ENCODE measurements around the gene TULP4. TPM values are rescaled to one million over a fixed set of nuclear protein-coding genes. Genes with fewer than 3 reads are reported as not detected.
"Not testable (repeated sequence)": the region's sequence is repeated elsewhere in the genome, so short reads cannot be mapped to it uniquely, and the experiment has no call there.

The TULP4 gene
- total RNA-seq, 1 donor from 2014 or later: 100 TPM

GRCh38 chr6:158292016-158292415 is 20.2 kb upstream of the TULP4 start:
- H3K36me3 Mint-ChIP-seq (ENCODE audit: unreplicated experiment): peaks cover 20% of the 10 kb centered on the region
- no peak overlapping the region for H3K27ac Mint-ChIP-seq (ENCODE audit: unreplicated experiment)
- H3K27me3 Mint-ChIP-seq (ENCODE audit: unreplicated experiment): no peaks in the 10 kb centered on the region
- H3K4me1 Mint-ChIP-seq (ENCODE audit: unreplicated experiment): peaks cover 7% of the 10 kb centered on the region
- no peak for DNase-seq (ENCODE audit: extremely low spot score, unreplicated experiment)
- peaks cover 14% of the 10 kb centered on the region for H3K9me3 Mint-ChIP-seq (ENCODE audit: unreplicated experiment)
- no peak overlapping the region for H3K4me3 Mint-ChIP-seq (ENCODE audit: unreplicated experiment)
- TF ChIP-seq CTCF (IDR thresholded peaks at IDR 0.05): no peak

GRCh38 chr6:158293122-158293521 is 19.1 kb upstream of the TULP4 start:
- H3K4me3 Mint-ChIP-seq (ENCODE audit: unreplicated experiment): no peak overlapping the region
- peaks cover 14% of the 10 kb centered on the region for H3K9me3 Mint-ChIP-seq (ENCODE audit: unreplicated experiment)
- no peak for TF ChIP-seq CTCF (IDR thresholded peaks at IDR 0.05)
- DNase-seq (ENCODE audit: extremely low spot score, unreplicated experiment): no peak
- H3K36me3 Mint-ChIP-seq (ENCODE audit: unreplicated experiment): peaks cover 29% of the 10 kb centered on the region
- no peaks in the 10 kb centered on the region for H3K27me3 Mint-ChIP-seq (ENCODE audit: unreplicated experiment)
- peaks cover 7% of the 10 kb centered on the region for H3K4me1 Mint-ChIP-seq (ENCODE audit: unreplicated experiment)
- H3K27ac Mint-ChIP-seq (ENCODE audit: unreplicated experiment): no peak overlapping the region

DNA sequence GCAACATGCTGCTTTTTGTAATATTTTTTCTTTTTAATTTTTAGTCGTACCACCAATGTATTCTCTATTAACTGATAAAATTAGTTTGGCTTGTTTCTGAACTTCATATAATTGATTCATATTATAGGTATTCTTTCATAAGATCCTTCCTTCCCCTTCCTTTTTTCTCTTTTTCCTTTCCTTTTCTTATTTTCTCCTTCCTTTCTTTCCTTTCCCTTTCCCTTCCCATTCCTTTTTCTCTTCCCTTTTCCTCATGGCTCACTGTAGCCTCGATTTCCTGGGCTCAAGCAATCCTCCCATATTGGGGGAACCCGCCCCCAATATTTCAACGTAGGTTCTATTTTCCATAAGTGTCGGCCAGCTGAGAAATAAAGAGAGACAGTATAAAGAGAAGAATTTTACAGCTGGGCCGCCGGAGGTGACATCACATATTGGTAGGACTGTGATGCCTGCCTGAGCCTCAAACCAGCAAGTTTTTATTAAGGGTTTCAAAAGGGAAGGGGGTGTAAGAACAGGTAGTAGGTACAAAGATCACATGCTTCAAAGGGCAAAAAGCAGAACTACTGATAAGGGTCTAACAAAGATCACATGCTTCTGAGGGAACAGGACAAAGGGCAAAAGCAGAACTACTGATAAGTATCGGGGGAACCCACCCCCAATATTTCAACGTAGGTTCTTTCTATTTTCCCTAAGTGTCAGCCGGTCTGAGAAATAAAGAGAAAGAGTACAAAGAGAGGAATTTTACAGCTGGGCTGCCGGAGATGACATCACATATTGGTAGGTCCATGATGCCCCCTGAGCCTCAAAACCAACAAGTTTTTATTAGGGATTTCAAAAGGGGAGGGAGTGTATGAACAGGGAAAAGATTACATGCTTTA is 16.1 kb upstream of the TULP4 start:
- H3K9me3 Mint-ChIP-seq (ENCODE audit: unreplicated experiment): peaks cover 22% of the 10 kb centered on the region
- H3K27me3 Mint-ChIP-seq (ENCODE audit: unreplicated experiment); H3K4me3 Mint-ChIP-seq (ENCODE audit: unreplicated experiment); H3K27ac Mint-ChIP-seq (ENCODE audit: unreplicated experiment); DNase-seq (ENCODE audit: extremely low spot score, unreplicated experiment): not testable (repeated sequence)
- H3K36me3 Mint-ChIP-seq (ENCODE audit: unreplicated experiment): peaks cover 47% of the 10 kb centered on the region
- peaks cover 12% of the 10 kb centered on the region for H3K4me1 Mint-ChIP-seq (ENCODE audit: unreplicated experiment)

- not testable (repeated sequence) for H3K4me1 Mint-ChIP-seq (ENCODE audit: unreplicated experiment); H3K27ac Mint-ChIP-seq (ENCODE audit: unreplicated experiment); H3K4me3 Mint-ChIP-seq (ENCODE audit: unreplicated experiment); H3K27me3 Mint-ChIP-seq (ENCODE audit: unreplicated experiment); DNase-seq (ENCODE audit: extremely low spot score, unreplicated experiment)
- H3K36me3 Mint-ChIP-seq (ENCODE audit: unreplicated experiment): peaks cover 45% of the 10 kb centered on the region
- peaks cover 18% of the 10 kb centered on the region for H3K9me3 Mint-ChIP-seq (ENCODE audit: unreplicated experiment)
Measured at GRCh38 chr6:158296854-158297324, 15.4 kb upstream of the TULP4 start.

DNA sequence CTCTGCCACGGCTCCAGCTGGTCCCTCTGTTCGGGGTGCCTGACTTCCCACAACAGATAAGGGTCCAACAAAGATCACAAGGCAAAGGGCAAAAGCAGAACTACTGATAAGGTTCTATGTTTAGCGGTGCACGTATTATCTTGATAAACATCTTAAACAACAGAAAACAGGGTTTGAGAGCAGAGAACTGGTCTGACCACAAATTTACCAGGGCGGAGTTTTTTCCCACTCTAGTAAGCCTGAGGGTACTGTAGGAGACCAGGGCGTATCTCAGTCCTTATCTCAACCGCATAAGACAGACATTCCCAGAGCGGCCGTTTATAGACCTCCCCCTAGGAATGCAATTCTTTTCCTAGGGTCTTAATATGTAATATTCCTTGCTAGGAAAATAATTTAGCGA is 14.6 kb upstream of the TULP4 start:
- H3K4me1 Mint-ChIP-seq (ENCODE audit: unreplicated experiment); H3K4me3 Mint-ChIP-seq (ENCODE audit: unreplicated experiment); H3K27me3 Mint-ChIP-seq (ENCODE audit: unreplicated experiment); H3K27ac Mint-ChIP-seq (ENCODE audit: unreplicated experiment); DNase-seq (ENCODE audit: extremely low spot score, unreplicated experiment): not testable (repeated sequence)
- H3K36me3 Mint-ChIP-seq (ENCODE audit: unreplicated experiment): peaks cover 45% of the 10 kb centered on the region
- peaks cover 18% of the 10 kb centered on the region for H3K9me3 Mint-ChIP-seq (ENCODE audit: unreplicated experiment)

GRCh38 chr6:158300306-158301143 is 11.7 kb upstream of the TULP4 start:
- DNase-seq (ENCODE audit: extremely low spot score, unreplicated experiment); H3K27me3 Mint-ChIP-seq (ENCODE audit: unreplicated experiment); H3K4me3 Mint-ChIP-seq (ENCODE audit: unreplicated experiment); H3K27ac Mint-ChIP-seq (ENCODE audit: unreplicated experiment); H3K4me1 Mint-ChIP-seq (ENCODE audit: unreplicated experiment): not testable (repeated sequence)
- Mint-ChIP-seq H3K9me3 (ENCODE audit: unreplicated experiment) (peaks cover 18% of the 10 kb centered on the region), H3K36me3 (ENCODE audit: unreplicated experiment) (peaks cover 39% of the 10 kb centered on the region)

- H3K9me3 Mint-ChIP-seq (ENCODE audit: unreplicated experiment): peaks cover 11% of the 10 kb centered on the region
- not testable (repeated sequence) for H3K27ac Mint-ChIP-seq (ENCODE audit: unreplicated experiment); H3K4me1 Mint-ChIP-seq (ENCODE audit: unreplicated experiment); H3K4me3 Mint-ChIP-seq (ENCODE audit: unreplicated experiment); DNase-seq (ENCODE audit: extremely low spot score, unreplicated experiment); H3K27me3 Mint-ChIP-seq (ENCODE audit: unreplicated experiment)
- peaks cover 31% of the 10 kb centered on the region for H3K36me3 Mint-ChIP-seq (ENCODE audit: unreplicated experiment)
Measured at GRCh38 chr6:158301561-158301960, 10.7 kb upstream of the TULP4 start.

- H3K4me1 Mint-ChIP-seq (ENCODE audit: unreplicated experiment); H3K27ac Mint-ChIP-seq (ENCODE audit: unreplicated experiment); H3K9me3 Mint-ChIP-seq (ENCODE audit: unreplicated experiment); H3K27me3 Mint-ChIP-seq (ENCODE audit: unreplicated experiment); DNase-seq (ENCODE audit: extremely low spot score, unreplicated experiment); H3K4me3 Mint-ChIP-seq (ENCODE audit: unreplicated experiment): not testable (repeated sequence)
- peaks cover 25% of the 10 kb centered on the region for H3K36me3 Mint-ChIP-seq (ENCODE audit: unreplicated experiment)
Measured at GRCh38 chr6:158302195-158302796, 10.0 kb upstream of the TULP4 start.

Measured in osteocyte (in vitro differentiated cells).